ENCODE measurements around the gene PPM1H.

DNA sequence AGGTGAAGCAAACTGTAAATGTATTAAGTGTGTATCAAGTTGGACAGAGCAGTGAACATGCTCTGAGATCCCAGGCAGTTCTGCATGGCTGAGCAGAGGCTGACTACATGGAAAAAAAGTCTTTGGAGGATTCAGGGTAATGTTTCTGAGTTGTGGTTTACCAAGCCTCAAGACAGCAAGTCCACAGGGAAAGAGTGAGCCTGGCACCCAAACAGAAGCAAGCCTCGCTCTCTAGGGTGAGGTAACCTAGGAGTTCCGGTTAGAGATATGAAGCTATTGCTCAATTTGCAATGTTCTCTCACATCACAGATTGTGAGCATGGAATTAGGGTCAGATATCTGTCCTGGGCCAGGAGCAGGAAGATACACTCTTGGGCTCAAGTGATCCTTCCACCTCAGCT lies 309.7 kb downstream of the PPM1H start:
- TF ChIP-seq EZH2 (IDR thresholded peaks at IDR 0.05) (no peak), POLR2AphosphoS5 (IDR thresholded peaks at IDR 0.05; ENCODE audit: borderline replicate concordance, low read depth, low read length) (no peak)

Measured in SK-N-MC (cell line).